Stimulated activated CD4-positive, alpha-beta T cell treated with anti-CD3 and anti-CD28 coated beads, Interleukin-2, amount 100 ng/mL, for 48 hours (primary cell): ENCODE results near the gene LURAP1L.
"Not testable (repeated sequence)": the region's sequence is repeated elsewhere in the genome, so short reads cannot be mapped to it uniquely, and the experiment has no call there.

ENCODE experiments used
- DNase-seq, 2 donors: peaks; one replicate each; pipeline ENCODE4 v3.0.0-alpha.2; 2020

Gene LURAP1L

GRCh38 chr9:12862611-12863410 lies 88.0 kb downstream of the LURAP1L start:
- DNase-seq: no peak

GRCh38 chr9:12863618-12864017 lies 88.8 kb downstream of the LURAP1L start:
- DNase-seq: no peak

- not testable (repeated sequence) for DNase-seq
Measured at GRCh38 chr9:12865380-12865779, 90.6 kb downstream of the LURAP1L start.
